Measurements from ENCODE around the gene ZFYVE9.
"Not testable (repeated sequence)": the region's sequence is repeated elsewhere in the genome, so short reads cannot be mapped to it uniquely, and the experiment has no call there.

The ZFYVE9 gene

DNA sequence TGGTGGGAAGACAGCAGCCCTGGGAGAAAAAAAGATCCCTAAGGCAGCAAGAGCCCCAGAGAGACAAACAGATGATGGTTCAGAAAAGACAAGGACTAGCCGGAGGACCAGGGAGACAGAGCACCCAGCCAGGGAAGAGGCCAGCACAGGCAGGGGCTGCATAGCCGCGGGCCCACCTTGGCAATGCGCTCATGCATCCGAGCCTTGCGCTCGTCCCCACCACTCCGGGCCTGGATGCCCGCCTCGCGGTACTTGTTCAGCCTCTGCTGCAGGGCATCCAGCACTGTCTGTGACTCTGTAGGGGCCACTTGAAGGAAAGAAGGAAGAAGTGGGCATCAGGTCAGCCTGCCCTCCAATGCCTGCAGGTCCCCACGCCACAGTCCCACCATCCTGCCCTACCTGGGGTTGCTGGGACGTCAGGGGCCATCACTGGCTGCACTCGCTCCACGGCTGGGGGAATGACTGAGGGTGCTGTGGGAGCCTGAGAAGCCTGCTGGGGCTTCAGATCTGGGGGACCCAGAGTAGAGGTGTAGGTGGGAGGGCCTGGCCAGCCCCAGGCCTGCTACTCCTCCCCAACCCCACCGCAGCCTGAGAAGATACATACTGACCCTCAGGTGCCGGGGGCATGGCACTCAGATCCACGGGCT is 217.1 kb downstream of the ZFYVE9 start:
- no peak overlapping the region for H3K4me3 ChIP-seq (ENCODE audit: low read length)
- DNase-seq (ENCODE audit: low read depth, low spot score) = no peak

DNA sequence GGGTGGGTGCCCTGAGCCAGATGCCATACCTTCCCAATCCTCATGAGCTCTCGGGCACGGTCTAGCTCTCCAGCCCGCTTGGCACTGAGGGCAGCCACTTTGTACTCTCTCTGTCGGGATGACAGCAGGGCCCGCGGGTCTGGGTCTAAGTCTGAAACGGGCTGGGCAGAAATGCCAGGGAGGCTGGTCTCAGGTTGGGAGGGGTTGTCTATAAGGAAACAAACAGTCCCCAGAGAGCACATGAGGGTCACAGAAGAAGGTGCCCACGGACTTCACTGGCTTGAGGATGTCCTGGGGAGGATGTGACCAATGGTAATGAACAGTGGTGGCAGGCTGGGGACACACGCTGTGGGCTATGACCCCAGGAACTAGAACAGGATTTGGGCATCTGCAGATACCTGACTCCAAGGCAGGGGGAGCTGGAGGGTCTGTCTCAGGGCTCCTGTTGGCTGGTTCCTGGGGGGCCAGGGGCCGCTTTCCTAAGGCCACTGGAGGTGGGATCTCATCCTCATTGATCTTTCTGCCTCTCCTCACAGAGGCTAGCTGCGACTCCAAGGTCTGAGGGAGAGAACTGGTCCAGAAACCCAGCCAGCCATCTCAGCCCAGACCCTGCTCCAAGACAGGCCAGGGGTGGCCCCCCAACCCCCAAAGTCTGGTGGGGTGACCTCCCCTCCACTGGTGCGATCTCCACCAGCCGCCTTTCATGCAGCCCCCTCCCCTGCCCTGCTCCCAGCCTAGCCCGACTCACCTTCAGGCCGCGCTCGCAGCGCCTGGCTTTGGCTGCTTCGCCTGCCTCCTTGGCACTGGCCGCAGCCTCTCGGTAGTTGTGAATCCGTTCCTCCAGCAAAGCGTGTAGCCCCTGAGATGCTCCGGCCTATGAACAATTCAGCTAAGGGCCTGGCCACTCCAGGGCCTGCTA is 218.0 kb downstream of the ZFYVE9 start:
- no peak for DNase-seq (ENCODE audit: low read depth, low spot score)
- H3K4me3 ChIP-seq (ENCODE audit: low read length) = no peak overlapping the region

DNA sequence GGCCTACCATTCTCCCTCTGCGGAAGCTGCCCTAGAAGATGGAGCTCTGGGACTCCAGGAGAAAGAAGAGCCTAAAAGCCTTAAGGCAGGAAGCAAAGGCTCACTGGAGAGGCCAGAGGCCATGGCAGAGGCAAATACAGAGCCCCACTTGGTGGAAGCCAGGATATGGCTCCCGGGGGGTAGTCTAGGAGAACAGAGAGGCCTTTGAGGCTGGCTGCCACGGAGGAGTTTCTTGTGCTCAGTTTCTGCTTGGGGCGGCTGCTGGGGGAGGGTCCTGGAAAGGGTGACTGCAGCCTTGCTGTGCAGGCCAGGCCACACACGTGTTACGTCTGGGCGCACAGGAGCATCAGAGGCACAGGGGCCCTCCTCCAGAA is 218.7 kb downstream of the ZFYVE9 start:
- no peak overlapping the region for H3K4me3 ChIP-seq (ENCODE audit: low read length)
- no peak for DNase-seq (ENCODE audit: low read depth, low spot score)

DNA sequence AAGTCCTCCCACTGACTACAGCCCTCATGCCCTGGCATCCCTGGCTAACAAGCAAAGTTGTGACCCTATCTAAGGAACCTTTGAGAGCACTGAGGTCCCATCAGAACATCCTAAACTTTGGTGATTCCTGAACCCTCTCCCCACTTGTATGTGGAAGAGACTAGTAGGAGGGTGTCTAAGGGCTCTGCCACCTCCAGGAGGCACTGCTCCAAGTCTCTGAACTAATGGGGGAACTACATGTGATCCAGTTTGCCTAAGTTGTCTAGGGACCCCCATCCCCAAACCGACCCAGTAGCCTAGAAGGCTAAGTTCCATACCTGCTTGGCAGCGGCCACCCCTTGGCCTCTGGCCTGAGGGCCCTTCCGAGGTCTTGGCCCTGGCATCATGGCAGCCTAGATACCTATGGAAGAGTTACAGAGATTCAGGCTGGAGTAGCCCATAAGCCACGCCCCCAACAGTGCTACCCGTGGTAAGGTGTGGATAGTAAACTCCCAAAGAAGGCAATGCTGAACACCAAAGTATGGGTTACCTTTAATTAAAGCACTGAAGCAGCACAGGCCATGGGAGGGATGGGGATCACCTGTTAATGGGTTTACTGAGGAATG is 222.4 kb downstream of the ZFYVE9 start:
- no peak for DNase-seq (ENCODE audit: low read depth, low spot score)
- peak overlapping the region; percentile 91 for H3K4me3 ChIP-seq (ENCODE audit: low read length)

DNA sequence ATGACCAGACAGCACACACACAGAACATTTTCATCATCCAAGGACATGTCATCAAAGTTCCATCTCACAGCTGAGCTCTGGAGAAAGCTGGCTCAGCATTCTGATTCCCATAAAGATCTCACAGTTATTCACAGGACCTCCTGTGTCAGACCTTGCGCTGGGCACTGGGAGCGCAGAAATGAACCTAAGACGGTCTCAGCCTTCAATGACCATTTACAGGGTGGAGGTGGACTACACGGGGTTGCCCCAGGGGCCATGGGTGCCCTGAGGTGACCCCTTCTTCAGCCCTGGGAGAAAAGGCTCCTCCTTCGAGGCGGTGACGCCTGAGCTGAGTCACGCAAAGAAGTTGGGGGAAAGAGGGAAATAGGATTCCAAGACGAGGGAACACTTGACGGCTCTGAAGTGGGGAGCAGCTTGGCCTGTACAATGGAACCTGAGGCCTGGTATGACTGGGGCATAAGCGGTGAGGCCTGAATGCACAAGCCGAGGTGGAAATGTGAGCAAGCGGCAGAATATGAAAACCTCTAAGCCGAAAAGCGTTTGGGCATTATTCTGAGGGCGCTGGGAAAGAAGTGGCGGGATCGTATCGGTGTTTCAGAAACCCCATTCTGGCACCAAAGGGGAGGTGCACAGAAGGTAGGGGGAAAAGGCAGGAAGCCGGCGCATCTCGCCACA is 223.3 kb downstream of the ZFYVE9 start:
- H3K4me3 ChIP-seq (ENCODE audit: low read length) = peak overlapping the region; percentile 91
- no peak for DNase-seq (ENCODE audit: low read depth, low spot score)

DNA sequence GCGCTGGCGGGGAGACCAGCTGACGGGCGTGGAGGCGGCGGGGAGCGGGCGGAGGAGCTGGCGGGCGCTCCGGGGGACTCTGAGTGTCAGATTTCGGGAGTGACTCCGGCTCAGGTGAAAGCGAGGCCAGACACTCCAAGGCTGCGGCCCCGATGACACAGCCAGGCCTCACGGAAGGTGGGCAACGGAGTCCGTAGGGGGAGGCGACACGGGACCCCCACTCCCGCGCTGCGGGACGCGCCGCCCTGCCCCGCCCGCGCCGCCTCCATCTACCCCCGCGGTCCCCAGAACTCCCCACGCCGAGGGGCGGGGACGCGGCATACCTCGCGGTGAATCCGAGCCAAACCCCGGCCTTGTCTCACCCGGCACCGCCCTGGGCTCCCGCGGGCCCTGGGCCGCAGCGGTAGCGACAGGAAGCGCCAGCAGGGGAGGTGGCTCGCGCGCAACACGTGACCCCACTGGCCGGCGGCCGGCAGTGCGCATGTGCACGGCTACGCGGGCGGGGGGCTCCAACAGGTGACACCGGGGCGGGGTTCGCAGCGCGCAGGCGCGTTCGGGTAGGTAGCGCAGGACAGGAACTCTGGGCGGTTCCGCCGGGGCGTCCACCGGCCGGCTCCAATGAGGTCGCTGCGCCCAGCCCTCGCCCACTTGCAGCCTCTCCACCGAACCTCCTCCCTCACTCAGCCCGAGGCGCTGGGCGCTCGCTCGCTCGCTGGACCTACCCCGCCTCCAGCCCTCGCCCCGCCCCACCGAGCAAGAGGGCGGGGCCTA is 224.0 kb downstream of the ZFYVE9 start, which contains the start of gene CC2D1B:
Gene CC2D1B, minus strand, starts transcription at position 460 of the 771 bp plus-strand sequence. CDS start 1,585 bp downstream, outside the sequence.
- peak within 1 kb of the TSS; percentile 91 for H3K4me3 ChIP-seq (ENCODE audit: low read length)
- DNase-seq (ENCODE audit: low read depth, low spot score) = peak; percentile 94

DNA sequence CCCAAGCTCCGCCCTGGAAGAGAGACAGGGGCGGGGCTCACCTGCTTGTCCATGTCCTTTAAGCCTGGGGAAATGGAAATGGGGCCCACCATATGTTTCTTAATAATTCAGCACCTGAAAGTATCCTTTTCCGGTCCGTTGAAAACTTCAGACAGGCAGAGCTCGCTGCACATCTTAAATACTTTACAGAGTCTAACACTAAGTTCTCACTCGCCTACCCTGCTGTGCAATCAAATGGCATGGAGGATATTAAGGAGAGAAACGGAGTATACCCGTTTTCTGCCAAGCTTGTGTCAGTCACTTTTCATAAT is 224.6 kb downstream of the ZFYVE9 start:
- H3K4me3 ChIP-seq (ENCODE audit: low read length) = peak overlapping the region; percentile 91
- DNase-seq (ENCODE audit: low read depth, low spot score) = no peak

DNA sequence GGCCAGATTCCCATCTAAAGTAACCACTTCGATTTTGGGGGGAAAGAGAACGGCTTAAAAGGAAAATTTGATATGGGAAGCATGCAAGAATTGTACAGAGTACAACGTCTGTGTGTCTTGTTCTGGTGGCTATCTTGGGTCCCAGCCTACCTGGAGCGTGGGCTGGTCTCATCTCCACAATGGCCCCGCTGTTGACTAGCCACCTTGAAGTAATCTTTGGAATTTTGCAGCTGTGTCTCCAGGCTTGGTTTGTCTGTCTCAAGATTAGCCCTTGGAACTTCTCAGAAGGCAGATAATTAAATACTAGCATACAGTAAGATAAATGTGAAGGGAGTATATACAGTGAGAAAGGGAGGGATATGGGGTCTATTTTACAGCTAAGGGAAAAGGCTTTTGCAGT is 225.4 kb downstream of the ZFYVE9 start:
- DNase-seq (ENCODE audit: low read depth, low spot score) = no peak
- H3K4me3 ChIP-seq (ENCODE audit: low read length) = no peak overlapping the region

DNA sequence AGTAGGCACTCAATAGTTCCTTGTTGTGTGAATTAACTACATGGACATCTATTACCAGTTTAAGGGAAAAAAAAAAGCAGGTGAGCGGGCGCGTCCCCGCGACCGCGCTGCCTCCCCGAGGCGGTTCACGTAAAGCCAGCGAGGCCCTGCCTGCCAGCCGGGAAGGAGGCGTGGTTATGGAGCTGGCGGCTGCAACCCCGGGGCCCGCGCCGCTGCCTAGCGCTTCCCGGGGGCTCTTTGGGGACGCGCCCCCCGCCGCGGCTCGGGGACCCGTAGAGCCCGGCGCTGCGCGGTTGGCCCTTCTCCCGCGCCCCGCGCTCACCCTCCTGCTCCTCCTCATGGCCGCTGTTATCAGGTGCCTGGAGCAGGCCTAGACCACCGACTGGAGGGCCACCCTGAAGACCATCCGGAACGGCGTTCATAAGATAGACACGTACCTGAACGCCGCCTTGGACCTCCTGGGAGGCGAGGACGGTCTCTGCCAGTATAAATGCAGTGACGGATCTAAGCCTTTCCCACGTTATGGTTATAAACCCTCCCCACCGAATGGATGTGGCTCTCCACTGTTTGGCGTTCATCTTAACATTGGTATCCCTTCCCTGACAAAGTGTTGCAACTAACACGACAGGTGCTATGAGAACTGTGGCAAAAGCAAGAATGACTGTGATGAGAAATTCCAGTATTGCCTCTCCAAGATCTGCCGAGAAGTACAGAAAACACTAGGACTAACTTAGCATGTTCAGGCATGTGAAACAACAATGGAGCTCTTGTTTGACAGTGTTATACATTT is 226.7 kb downstream of the ZFYVE9 start:
- no peak for DNase-seq (ENCODE audit: low read depth, low spot score)
- H3K4me3 ChIP-seq (ENCODE audit: low read length) = no peak overlapping the region

DNA sequence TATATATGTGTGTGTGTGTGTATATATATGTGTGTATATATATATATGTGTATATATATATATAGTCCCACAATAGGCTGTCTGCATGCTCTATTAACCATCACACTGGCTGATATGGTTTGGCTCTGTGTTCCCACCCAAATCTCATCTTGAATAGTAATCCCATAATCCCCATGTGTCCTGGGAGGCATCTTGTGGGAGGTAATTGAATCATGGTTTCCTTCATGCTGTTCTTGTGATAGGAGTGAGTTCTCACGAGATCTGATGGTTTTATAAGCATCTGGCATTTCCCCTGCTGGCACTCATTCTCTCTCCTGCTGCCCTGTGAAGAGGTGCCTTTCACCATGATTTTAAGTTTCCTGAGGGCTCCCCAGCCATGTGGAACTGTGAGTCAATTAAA is 228.0 kb downstream of the ZFYVE9 start:
- not testable (repeated sequence) for DNase-seq (ENCODE audit: low read depth, low spot score)

DNA sequence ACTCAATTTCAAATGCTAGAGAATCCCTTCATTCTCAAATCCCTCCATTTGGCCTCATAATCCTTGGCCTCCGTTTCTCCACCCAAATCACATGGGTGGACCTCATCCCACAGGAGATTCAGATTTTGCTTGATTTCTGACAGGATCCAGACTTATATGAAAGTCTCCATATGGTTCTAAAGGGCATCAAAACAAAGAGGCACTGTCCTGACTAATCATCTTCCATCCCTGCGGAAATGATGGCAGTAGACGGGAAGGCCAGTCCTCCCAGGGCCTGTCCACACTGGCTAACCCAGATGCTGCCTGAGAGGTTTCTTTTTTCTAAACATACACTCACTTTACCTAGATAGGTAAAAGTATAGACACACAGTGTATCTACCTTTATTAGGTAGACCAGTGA is 243.5 kb downstream of the ZFYVE9 start:
- H3K4me3 ChIP-seq (ENCODE audit: low read length) = no peak overlapping the region
- no peak for DNase-seq (ENCODE audit: low read depth, low spot score)

More for the DNA sequence above, 228.0 kb downstream of the ZFYVE9 start:
- not testable (repeated sequence) for H3K4me3 ChIP-seq (ENCODE audit: low read length)

DNA sequence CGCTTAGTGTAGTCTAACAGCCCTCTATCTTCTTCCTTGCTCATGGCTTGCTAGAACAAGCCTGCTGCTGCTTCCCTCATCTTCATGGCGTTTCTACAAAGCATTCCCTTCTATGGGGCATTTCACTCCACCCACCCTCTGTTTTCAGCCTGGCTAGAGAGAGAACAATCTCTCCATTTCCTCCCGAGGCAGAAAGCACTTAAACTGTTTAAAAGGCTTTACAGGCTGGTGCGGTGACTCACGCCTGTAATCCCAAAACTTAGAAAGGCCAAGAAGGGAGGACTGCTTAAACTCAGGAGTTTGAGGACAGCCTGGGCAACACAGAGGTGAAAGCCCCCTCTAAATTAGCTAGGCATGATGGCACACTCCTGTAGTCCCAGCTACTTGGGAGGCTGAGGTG is 244.6 kb downstream of the ZFYVE9 start:
- DNase-seq (ENCODE audit: low read depth, low spot score) = no peak
- no peak overlapping the region for H3K4me3 ChIP-seq (ENCODE audit: low read length)

DNA sequence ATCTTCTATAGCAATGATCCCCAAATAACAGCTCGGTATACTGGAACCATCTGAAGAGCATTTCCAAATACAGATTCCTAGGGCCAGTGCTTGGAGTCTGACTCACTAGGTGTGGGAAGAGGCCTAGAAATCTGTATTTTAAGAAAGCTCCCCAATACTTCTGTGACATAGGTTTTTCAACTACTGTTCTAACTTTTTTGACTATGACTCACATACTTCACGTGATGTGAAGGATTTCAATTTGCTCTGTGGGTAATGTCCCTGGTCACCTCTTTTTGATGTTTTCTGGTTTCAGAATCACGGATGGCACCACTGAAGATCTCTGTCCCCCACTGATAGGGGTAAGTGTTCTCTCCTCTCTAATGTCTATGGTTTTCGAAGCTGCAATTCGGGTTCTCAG is 251.3 kb downstream of the ZFYVE9 start:
- H3K4me3 ChIP-seq (ENCODE audit: low read length) = no peak overlapping the region
- no peak for DNase-seq (ENCODE audit: low read depth, low spot score)

All from Jurkat, Clone E6-1 (cell line).